ENCODE results near the gene TPO. TPM values are rescaled to one million over a fixed set of nuclear protein-coding genes. Genes with fewer than 3 reads are reported as not detected.
A peak's percentile ranks its signal among the peaks of the same experiment; 100 is the strongest.

Gene TPO
- total RNA-seq, 4 donors from 2014 or later: 0.93 to 4.6 (median 1.3) TPM

GRCh38 chr2:1539441-1539840, 126.2 kb downstream of the TPO start:
- TF ChIP-seq POLR2A (IDR thresholded peaks at IDR 0.05): no peak
- no peak for TF ChIP-seq EP300 (IDR thresholded peaks at IDR 0.05)
- TF ChIP-seq CTCF (IDR thresholded peaks at IDR 0.05): no peak
- no peak for TF ChIP-seq POLR2AphosphoS5 (IDR thresholded peaks at IDR 0.05)
- H3K36me3 ChIP-seq: no peaks in the 10 kb centered on the region
- no peak overlapping the region for H3K27ac ChIP-seq
- no peaks in the 10 kb centered on the region for H3K4me1 ChIP-seq
- peak in 1 of 2 donors; percentile 70 for DNase-seq (ENCODE audit: low spot score in 2 of 2)
- WGBS: 95% methylated on average over 19 of the region's 19 CpGs
- no peaks in the 10 kb centered on the region for H3K9me3 ChIP-seq
- peaks cover 3% of the 10 kb centered on the region for H3K27me3 ChIP-seq
- H3K4me3 ChIP-seq: no peak overlapping the region

- no peaks in the 10 kb centered on the region for H3K36me3 ChIP-seq
- no peak overlapping the region for H3K4me3 ChIP-seq
- H3K27me3 ChIP-seq: peaks cover 3% of the 10 kb centered on the region
- TF ChIP-seq CTCF (IDR thresholded peaks at IDR 0.05) (no peak), EP300 (IDR thresholded peaks at IDR 0.05) (no peak)
- 84% methylated on average over 8 of the region's 13 CpGs for WGBS
- DNase-seq (ENCODE audit: low spot score in 2 of 2): peak in 1 of 2 donors; percentile 78
- no peaks in the 10 kb centered on the region for H3K4me1 ChIP-seq
- no peaks in the 10 kb centered on the region for H3K9me3 ChIP-seq
- no peak overlapping the region for H3K27ac ChIP-seq
Measured at GRCh38 chr2:1539973-1540372, 126.7 kb downstream of the TPO start.

GRCh38 chr2:1540481-1540880, 127.2 kb downstream of the TPO start:
- no peaks in the 10 kb centered on the region for H3K36me3 ChIP-seq
- H3K9me3 ChIP-seq: no peaks in the 10 kb centered on the region
- H3K27ac ChIP-seq: no peak overlapping the region
- H3K4me1 ChIP-seq: no peaks in the 10 kb centered on the region
- TF ChIP-seq POLR2AphosphoS5 (IDR thresholded peaks at IDR 0.05) (no peak), CTCF (IDR thresholded peaks at IDR 0.05) (no peak), EP300 (IDR thresholded peaks at IDR 0.05) (no peak), POLR2A (IDR thresholded peaks at IDR 0.05) (no peak)
- H3K27me3 ChIP-seq: peaks cover 3% of the 10 kb centered on the region
- no peak overlapping the region for H3K4me3 ChIP-seq
- WGBS: 85% methylated on average over 25 of the region's 25 CpGs
- peak in 1 of 2 donors; percentile 72 for DNase-seq (ENCODE audit: low spot score in 2 of 2)

GRCh38 chr2:1541040-1541439, 127.8 kb downstream of the TPO start:
- 88% methylated on average over 6 of the region's 6 CpGs for WGBS
- TF ChIP-seq EP300 (IDR thresholded peaks at IDR 0.05) (no peak), POLR2AphosphoS5 (IDR thresholded peaks at IDR 0.05) (no peak), CTCF (IDR thresholded peaks at IDR 0.05) (no peak), POLR2A (IDR thresholded peaks at IDR 0.05) (no peak)

GRCh38 chr2:1541819-1542475, 128.7 kb downstream of the TPO start:
- Histone ChIP-seq H3K27me3 (peaks cover 11% of the 10 kb centered on the region), H3K9me3 (no peaks in the 10 kb centered on the region), H3K4me3 (no peak overlapping the region), H3K27ac (no peak overlapping the region), H3K36me3 (no peaks in the 10 kb centered on the region), H3K4me1 (peaks cover 5% of the 10 kb centered on the region)
- 85% methylated on average over 10 of the region's 16 CpGs for WGBS
- TF ChIP-seq CTCF (IDR thresholded peaks at IDR 0.05) (no peak), POLR2AphosphoS5 (IDR thresholded peaks at IDR 0.05) (no peak), POLR2A (IDR thresholded peaks at IDR 0.05) (no peak), EP300 (IDR thresholded peaks at IDR 0.05) (no peak)
- DNase-seq (ENCODE audit: low spot score in 2 of 2): no peak

More at GRCh38 chr2:1541040-1541439, 127.8 kb downstream of the TPO start:
- peak in 1 of 2 donors; percentile 34 for DNase-seq (ENCODE audit: low spot score in 2 of 2)
- no peak overlapping the region for H3K27ac ChIP-seq
- no peaks in the 10 kb centered on the region for H3K36me3 ChIP-seq
- peaks cover 3% of the 10 kb centered on the region for H3K4me1 ChIP-seq
- no peak overlapping the region for H3K4me3 ChIP-seq
- H3K9me3 ChIP-seq: no peaks in the 10 kb centered on the region
- peaks cover 3% of the 10 kb centered on the region for H3K27me3 ChIP-seq

Measured in suprapubic skin (tissue), 4 donors.